Stimulated activated CD4-positive, alpha-beta T cell treated with anti-CD3 and anti-CD28 coated beads, Interleukin-15, amount 100 ng/mL, for 48 hours (primary cell): ENCODE results near the gene ZC3H8.

ENCODE experiments used
- DNase-seq, 2 donors: peaks; one replicate each; pipeline ENCODE4 v3.0.0-alpha.2; 2020; ENCODE audit warnings: low read depth in 2 of 2

ZC3H8 gene

GRCh38 chr2:112195167-112195766 lies 59.6 kb downstream of the ZC3H8 start:
- no peak for DNase-seq

GRCh38 chr2:112194482-112194881 lies 60.4 kb downstream of the ZC3H8 start:
- DNase-seq: no peak

DNA sequence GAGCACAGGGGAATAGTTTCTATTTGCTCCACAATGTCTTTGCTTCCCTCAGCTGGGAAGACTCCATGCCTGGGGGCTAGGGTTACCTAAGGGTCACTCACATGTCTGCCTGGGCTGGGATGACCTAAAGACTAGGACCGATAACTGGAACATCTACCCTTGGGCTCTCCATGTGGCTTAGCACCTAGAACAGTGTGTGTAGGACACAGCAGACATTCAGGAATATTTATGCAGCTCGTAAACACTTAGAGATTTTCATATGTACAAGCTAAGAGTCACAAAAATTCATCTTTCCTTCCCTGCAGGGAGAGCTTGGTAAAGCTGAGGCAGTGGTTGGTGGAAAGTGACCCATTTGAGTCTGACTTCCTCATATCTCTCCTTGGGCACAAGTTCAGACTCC lies 60.8 kb downstream of the ZC3H8 start:
- DNase-seq: no peak

- no peak for DNase-seq
These were observed 65.8 kb downstream of the ZC3H8 start for GRCh38 chr2:112189001-112189556.

GRCh38 chr2:112187805-112188596 lies 66.8 kb downstream of the ZC3H8 start:
- DNase-seq: peak; percentile 75 to 85

DNA sequence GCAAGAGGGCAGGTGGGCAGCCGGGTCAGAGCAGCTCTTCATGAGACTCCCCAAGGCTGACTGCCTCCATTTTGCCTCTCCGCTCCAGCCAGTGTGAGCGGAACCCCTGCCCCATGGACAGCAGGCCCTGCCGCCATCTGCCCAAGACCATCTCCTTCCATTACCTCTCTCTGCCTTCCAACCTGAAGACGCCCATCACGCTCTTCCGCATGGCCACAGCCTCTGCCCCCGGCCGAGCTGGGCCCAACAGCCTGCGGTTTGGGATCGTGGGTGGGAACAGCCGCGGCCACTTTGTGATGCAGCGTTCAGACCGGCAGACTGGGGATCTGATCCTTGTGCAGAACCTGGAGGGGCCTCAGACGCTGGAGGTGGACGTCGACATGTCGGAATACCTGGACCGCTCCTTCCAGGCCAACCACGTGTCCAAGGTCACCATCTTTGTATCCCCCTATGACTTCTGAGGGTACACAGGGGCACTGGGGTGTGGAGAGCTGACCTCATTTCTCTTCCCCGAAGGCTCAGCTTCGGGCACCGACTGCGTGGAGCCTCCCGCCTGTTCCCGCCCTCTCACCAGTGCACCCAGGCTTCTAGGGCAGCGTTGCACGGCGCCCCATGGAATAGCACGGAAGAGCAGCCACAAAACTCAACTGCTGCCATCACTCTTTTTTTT lies 67.7 kb downstream of the ZC3H8 start:
- DNase-seq: no peak

DNA sequence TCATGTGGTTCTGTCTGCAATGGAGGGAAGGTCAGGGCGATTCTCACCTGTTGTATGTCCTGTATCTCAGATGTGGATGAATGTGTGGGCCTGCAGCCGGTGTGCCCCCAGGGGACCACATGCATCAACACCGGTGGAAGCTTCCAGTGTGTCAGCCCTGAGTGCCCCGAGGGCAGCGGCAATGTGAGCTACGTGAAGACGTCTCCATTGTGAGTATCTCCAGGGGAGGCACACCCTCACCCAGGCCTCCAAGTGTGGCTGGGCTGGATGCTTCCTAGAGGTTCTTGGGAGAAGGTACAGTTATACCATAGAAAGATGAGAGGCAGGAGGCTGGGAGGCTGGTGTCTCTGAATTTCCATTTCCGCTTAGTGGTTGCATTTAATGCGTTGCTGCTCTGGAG lies 69.7 kb downstream of the ZC3H8 start:
- DNase-seq: no peak

GRCh38 chr2:112184121-112184520 lies 70.7 kb downstream of the ZC3H8 start:
- no peak for DNase-seq

DNA sequence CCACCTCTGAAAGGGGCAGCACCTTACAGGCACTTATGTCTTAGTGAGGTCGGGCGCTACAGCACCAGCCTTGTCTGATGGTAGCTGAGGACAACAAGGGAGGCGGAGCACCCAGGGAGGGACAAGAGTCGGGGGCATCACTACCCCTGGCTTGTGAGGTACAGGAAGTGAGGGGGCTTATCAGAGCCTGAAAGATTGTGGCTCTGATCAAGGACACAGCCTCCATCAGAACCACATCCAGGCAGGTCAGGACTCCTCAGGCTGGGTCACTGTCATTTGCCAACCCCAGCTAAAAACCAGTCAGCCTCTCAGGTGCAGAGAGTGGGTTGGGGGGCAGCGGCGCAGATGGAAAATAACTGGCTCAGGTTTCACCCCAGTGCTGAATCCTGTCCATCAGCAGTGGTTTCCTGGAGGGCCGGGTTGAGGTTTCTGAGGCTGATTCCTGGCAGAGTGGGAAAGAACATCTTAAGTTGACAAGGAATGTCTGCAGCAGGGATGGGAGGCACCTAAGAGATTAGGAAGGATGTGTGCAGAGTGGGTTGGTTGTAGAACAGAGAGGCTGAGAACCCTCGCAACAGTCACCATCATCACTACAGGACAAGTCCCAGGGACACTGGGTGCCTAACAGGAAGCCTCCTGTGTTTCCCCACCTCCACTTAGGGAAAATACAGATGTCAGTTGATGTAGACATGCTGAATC lies 71.4 kb downstream of the ZC3H8 start:
- no peak for DNase-seq

DNA sequence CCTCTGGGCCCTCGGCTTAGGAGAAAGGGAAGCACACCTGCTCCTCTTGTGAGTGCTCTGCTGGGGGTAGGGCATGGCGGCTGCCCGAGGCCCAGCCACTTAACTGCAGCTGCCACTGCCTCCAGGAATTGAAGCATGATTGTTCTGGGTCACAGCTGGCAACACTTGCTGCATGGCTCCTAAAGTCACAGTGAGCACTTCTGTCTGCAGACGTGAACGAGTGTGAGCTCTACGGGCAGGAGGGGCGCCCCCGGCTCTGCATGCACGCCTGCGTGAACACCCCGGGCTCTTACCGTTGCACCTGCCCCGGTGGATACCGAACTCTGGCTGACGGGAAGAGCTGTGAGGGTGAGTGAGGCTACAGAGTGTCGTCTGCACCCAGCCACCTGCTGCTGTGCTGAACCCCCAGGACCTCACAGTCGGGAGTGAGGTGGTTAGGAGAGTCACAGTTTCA lies 72.2 kb downstream of the ZC3H8 start:
- peak; percentile 47 to 48 for DNase-seq

- peak; percentile 36 to 58 for DNase-seq
These were observed 73.1 kb downstream of the ZC3H8 start for GRCh38 chr2:112181571-112182290.

DNA sequence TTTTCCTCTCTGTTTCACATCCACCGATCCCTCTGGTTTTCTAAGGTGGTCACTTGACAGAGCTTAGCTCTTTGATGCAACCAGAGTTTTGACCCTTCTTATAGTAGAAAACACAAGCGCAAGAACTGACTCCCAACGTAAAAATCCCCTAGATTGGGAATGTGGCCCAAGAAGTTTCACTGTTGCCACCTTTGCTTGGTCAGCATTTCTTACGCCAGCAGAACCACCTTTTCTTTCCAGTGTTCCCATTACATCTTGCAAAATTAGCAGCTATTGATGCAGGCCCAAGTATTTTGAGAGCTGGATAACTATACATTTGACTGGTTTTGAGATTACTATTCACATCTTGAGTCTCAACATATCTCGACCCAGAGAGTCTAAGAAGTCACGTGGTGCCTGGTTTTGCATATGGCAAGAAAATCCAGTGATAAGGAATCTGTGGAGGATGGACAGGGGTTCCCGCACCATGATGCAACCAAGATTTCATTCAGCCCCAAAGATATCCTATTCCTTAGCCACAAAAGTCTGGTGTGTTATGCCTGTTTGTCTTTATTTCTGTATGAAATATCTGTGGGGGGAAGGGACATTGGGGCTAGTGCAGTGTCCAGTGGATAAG lies 78.8 kb downstream of the ZC3H8 start:
- no peak for DNase-seq

- DNase-seq: no peak
These were observed 79.5 kb downstream of the ZC3H8 start for GRCh38 chr2:112175333-112175732.

GRCh38 chr2:112174383-112174782 lies 80.5 kb downstream of the ZC3H8 start:
- no peak for DNase-seq

- DNase-seq: no peak
These were observed 81.1 kb downstream of the ZC3H8 start for GRCh38 chr2:112173646-112174319.

GRCh38 chr2:112170495-112170894 lies 84.3 kb downstream of the ZC3H8 start:
- no peak for DNase-seq

GRCh38 chr2:112168422-112169124 lies 86.3 kb downstream of the ZC3H8 start:
- no peak for DNase-seq

DNA sequence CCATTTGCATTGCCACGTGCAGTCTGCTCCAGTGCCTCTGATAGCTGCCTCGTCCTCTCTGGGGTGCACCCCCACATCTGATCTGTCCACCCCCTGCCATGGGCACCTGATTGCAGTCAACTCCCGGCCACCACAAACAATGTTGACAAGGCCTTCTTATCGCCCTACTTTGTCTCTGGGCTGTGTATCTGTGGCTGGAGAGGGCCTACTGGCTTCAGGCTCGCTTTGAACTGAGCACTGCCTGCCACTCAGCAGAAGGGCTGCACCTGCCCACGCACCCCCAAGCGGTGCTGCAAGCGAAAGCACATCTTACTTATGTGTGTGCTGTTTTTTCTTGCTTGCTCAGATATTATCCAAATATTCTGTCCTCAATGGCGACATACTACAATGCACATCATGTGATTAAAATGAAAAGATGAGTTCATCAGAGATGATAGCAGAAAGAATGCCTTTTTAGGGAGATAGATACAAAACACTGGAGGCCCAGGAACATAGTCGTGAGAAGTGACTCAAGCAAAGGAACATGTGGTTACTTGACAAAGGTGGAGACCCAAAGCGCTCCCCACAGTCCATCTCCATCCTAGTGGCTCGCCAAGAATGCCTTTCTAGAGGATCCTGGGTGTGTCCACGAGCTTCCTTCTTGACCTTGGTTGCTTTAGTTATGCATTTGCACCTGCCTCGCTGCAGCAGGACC lies 87.9 kb downstream of the ZC3H8 start:
- DNase-seq: no peak

DNA sequence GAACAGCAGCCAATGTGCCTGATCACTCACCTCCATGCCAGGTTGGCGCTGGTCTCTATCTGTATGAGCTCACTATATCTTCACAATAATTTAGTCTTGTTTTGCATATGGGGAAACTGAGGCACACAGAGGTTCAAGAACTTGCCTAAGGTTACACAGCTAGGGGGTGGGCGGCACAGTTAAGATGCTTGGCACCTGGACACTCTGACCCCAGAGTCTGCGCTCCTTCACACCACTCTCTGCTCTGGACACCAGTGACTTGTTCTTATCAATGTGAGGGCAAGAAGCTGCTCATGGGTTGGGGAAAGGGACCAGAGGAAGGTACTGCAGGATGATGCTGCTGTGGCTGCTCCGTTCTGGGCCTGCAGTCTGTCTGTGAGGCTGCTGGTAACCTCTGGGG lies 89.5 kb downstream of the ZC3H8 start:
- no peak for DNase-seq
